ENCODE results near the gene FXYD7.

DNA sequence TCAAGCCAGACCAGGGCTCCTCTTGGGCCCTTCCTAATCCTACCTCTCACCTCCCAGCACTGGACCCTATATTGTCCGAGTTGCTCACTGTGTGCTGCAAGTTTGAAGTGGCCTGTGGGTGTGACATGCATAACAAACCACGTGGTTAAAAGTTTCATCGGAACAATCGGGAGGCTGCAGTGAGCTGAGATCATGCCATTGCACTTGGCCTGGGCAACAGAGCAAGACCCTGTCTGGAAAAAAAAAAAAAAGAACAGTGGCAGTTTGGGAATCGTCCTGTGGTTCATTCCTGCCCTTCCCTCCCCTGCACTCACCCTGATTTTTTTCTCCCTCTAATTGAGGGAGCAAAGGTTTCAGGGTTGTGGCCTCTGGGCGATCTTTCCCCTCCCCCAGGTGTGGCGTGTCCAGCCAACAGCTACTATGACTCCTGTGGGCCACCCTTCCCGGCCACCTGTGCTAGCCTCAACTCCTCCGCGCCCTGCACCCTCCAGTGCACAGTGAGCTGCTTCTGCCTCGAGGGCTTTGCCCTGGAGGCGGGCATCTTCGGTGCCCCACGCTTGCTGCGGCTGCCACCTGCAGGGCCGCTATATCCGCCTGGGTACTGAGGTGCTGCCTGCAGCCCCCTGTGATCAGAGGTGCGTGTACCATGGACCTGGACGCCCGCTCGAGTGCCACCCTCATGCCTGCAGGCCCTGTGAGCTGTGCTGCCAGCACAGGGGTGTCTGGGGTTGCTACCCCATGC, 43.7 kb upstream of the FXYD7 start:
- TF ChIP-seq SIN3A (IDR thresholded peaks at IDR 0.05; ENCODE audit: borderline replicate concordance, insufficient read depth, low read length) (no peak), TAF1 (IDR thresholded peaks at IDR 0.05; ENCODE audit: borderline replicate concordance, insufficient read depth, low read length) (no peak)
- TF ChIP-seq, protein P1, sequence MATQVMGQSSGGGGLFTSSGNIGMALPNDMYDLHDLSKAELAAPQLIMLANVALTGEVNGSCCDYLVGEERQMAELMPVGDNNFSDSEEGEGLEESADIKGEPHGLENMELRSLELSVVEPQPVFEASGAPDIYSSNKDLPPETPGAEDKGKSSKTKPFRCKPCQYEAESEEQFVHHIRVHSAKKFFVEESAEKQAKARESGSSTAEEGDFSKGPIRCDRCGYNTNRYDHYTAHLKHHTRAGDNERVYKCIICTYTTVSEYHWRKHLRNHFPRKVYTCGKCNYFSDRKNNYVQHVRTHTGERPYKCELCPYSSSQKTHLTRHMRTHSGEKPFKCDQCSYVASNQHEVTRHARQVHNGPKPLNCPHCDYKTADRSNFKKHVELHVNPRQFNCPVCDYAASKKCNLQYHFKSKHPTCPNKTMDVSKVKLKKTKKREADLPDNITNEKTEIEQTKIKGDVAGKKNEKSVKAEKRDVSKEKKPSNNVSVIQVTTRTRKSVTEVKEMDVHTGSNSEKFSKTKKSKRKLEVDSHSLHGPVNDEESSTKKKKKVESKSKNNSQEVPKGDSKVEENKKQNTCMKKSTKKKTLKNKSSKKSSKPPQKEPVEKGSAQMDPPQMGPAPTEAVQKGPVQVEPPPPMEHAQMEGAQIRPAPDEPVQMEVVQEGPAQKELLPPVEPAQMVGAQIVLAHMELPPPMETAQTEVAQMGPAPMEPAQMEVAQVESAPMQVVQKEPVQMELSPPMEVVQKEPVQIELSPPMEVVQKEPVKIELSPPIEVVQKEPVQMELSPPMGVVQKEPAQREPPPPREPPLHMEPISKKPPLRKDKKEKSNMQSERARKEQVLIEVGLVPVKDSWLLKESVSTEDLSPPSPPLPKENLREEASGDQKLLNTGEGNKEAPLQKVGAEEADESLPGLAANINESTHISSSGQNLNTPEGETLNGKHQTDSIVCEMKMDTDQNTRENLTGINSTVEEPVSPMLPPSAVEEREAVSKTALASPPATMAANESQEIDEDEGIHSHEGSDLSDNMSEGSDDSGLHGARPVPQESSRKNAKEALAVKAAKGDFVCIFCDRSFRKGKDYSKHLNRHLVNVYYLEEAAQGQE (IDR thresholded peaks at IDR 0.05; ENCODE audit: insufficient read depth in 1 of 2, low read depth in 2 of 2, low read length in 2 of 2) = no peak
